HG03354 (cell line): ENCODE measurements around the gene UNC13A.
"Not testable (repeated sequence)": the region's sequence is repeated elsewhere in the genome, so short reads cannot be mapped to it uniquely, and the experiment has no call there.

ENCODE experiments used
- ATAC-seq: cut with Tn5 transposase; IDR thresholded peaks from one replicate; pipeline ENCODE4 v1.9.1; 2021; ENCODE audit warnings: mild to moderate bottlenecking; ENCODE audit not compliant: unreplicated experiment, poor library complexity, severe bottlenecking

UNC13A gene

GRCh38 chr19:17610384-17610783, 77.8 kb downstream of the UNC13A start:
- ATAC-seq: no peak

DNA sequence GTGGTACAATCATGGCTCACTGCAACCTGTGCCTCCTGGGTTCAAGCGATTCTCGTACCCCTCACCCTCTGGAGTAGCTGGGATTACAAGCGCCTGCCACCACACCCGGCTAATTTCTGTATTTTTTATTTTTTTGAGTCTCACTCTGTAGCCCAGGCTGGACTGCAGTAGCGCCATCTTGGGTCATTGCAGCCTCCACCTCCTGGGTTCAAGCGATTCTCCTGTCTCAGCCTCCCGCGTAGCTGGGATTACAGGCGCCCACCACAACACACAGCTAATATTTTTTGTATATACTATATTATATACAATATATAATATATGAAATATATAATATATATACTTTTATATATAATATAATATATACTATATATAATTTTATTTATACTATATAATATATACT, 80.2 kb downstream of the UNC13A start:
- ATAC-seq: no peak

DNA sequence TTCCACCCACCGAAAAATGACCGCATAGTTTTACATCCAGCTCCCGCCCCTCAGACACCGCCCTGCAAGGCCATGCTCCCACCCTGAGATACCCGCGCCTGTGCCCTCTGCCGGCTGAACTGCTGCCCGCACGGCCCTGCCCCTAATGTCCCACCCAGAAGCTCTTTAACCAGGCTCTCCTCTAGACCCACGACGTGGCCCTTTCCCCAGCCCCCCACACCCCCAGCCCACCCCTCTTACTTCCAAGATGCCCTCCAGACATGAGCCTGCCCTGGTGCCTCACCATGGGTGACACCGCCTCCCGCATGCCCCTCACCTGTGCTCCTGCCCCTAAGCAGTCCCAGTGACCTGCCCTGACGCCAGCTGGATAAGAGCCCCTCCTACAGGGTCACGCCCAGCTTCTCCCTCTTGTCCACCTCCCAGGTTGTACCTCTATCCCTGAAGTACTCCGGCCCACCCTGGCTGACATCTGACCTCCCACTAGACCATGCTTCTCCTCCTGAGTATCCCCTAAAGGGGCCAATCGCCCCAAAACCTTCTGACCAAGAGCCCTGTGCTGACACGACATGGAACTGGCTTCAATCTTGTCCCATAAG, 81.5 kb downstream of the UNC13A start:
- ATAC-seq: no peak

DNA sequence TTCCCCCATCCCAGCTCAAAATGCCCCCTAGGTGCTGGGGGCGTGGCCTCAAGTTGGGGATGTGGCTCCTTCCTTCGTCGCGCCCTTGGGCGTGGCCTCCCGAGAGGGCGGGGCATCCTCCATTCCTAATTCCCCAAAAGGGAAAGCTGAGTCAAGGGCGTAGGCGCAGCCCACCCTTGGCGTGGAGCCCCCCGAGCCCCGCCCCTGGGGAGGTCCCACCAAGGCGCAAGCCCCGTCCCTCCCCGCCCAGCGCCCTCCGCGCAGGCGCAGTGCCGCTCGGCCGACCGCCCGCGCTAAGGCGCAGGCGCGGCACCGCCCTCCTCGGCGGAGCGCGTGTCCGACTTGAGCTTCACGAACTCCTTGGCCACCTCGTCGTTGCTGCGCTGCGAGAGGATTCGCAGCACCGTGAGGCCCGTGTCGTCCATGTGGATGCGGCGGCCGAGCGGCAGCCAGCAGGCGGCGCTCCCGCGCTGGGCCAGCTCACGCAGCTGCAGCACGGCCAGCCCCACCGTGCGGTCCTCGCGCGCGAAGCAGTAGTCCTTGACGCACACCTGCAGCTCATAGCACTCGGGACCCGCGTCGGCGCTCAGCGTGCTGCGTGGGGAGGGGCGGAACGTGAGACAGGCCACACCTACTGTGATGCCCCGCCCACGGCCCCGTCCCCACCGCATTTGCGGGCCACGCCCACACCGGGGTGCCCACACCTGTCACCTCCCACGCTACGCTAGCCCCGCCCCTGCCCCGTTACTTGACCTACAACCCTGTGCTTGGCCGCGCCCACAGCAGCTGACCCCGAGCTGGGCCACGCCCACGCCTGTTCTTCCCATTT, 82.2 kb downstream of the UNC13A start:
- peak; percentile 76 for ATAC-seq

DNA sequence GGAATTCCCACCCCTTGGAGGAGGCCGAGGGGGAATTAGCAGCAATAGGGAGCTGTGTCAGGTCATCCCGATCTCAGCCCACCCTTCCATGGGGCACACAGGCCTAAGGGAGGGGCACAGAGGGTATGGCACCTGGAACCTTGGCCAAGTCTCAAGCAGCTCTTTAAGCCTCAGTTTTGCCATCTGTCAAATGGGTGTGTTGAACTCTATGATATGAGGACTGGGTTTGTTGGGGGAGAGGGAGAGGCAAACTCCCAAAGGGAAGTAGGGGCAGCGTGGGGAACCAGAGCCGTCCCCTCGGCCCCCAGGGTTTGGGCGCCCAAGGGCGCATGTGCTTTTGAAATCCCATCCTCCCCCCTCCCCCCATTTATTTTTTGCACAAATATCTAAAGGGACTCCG, 83.0 kb downstream of the UNC13A start:
- no peak for ATAC-seq

DNA sequence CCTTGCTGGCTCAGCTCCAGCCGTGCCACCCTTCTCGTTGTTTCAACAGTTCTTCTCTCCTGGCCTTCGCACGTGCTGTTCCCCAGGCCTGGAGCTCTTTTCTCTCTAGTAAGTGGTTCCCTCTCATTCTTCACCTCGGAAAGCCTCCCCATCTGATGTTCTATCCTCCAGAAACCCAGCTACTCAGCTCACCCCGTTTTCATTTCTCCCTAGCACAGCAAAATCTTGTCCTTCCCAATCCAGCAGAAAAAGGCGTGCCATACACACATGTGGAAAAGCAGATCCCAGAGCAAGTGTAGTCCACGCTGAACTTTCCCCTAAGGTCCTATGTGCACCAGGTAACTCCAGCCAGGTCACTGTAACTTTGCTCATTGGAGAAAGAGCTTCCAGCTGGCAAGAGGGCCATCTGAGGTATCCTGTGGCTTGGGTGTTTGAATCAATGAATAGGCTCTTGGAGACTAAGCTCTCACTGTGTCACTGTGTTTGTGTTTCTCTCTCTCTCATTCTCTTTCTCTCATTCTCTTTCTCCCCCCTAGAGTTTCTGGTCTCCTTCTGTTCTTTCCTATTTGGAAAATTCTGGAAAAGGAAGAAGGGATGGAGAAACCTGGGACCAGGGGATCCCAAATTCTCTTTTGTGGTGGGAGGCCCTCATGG, 83.7 kb downstream of the UNC13A start:
- no peak for ATAC-seq

- no peak for ATAC-seq
Observed at GRCh38 chr19:17602872-17603510, 85.2 kb downstream of the UNC13A start.

- no peak for ATAC-seq
Observed at GRCh38 chr19:17602217-17602616, 85.9 kb downstream of the UNC13A start.

DNA sequence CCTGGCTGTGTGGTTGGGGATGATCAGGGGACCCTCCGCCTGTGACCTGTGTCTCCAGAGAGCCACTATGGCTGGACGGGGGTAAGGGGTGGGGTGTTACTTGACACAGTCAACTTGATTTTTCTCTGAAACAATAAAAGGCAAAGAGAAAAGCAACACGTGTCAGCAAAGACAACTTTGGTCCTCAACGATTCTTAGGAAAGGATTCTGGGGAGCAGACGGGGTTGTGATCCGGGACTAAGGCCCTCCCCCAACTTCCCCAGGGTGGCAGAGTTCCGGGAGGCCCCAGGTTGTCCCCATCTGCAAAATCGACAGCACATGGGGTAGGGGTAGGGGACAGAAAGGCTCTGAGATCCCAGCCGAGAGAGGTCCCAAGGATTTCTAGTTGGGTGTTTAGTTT, 86.5 kb downstream of the UNC13A start:
- no peak for ATAC-seq

GRCh38 chr19:17599780-17600179, 88.4 kb downstream of the UNC13A start:
- no peak for ATAC-seq

DNA sequence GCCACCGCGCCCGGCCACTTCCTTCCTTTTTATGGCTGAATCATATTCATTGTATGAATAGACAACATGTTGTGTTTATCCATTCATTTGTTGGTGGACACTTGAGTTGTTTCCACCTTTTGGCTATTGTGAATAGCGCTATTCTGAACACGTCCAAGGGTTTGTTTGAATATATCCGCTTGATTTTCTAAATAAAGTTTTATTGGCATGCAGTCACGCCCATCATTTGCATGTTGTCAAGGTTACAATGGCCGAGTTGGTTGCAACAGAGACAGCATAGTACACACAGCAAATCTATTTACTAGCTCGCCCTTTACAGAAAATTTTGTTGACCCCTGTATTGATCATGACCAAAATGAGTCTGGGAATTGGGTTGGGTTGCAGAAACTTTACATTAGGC, 89.2 kb downstream of the UNC13A start:
- ATAC-seq: no peak

DNA sequence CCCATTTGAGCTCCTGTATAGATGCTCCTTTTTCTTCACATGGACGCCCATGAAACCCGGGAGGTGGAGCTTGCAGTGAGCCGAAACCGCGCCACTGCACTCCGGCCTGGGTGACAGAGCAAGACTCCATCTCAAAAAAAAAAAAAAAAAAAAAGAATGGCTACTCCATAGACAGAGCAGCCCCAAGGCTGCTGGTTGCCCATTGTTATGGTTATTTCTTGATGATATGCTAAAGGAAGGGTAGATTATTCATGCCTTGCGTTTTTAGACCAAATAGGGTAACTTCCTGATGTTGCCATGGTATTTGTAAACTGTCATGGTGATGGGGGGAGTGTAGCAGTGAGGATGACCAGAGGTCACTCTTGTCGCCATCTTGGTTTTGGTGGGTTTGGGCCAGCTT, 90.1 kb downstream of the UNC13A start:
- ATAC-seq: not testable (repeated sequence)

DNA sequence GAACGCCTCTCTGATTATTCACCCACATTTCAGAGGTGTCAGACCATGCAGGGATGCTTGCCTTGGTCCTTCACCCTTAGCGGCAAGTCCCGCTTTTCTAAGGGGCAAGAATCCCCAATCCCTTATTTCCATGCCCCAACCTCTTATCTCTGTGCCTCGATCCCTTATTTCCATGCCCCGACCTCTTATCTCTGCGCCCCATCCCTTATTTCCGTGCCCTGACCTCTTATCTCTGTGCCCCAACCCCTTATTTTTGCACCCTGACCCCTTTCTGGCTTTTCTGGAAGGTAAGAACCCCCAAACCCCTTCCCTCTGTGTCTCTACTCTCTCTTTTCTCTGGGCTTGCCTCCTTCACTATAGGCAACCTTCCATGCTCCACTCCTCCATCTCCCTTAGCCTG, 93.9 kb downstream of the UNC13A start:
- not testable (repeated sequence) for ATAC-seq

- ATAC-seq: no peak
Observed at GRCh38 chr19:17590866-17591265, 97.3 kb downstream of the UNC13A start.

DNA sequence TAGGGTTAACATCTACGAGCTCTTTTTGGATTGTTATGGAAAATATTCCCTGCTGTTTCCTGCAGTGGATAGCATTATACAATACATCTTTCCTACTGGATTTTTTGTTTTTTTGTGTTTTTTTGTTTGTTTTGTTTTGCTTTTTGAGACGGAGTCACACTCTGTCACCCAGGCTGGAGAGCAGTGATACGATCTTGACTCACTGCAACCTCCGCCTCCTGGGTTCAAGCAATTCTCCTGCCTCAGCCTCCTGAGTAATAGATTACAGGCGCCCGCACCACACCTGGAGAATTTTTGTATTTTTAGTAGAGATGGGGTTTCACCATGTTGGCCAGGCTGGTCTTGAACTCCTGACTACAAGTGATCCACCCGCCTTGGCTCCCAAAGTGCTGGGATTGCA, 102.8 kb downstream of the UNC13A start:
- not testable (repeated sequence) for ATAC-seq

GRCh38 chr19:17584132-17584531, 104.0 kb downstream of the UNC13A start:
- no peak for ATAC-seq

GRCh38 chr19:17582613-17583012, 105.5 kb downstream of the UNC13A start:
- ATAC-seq: no peak

DNA sequence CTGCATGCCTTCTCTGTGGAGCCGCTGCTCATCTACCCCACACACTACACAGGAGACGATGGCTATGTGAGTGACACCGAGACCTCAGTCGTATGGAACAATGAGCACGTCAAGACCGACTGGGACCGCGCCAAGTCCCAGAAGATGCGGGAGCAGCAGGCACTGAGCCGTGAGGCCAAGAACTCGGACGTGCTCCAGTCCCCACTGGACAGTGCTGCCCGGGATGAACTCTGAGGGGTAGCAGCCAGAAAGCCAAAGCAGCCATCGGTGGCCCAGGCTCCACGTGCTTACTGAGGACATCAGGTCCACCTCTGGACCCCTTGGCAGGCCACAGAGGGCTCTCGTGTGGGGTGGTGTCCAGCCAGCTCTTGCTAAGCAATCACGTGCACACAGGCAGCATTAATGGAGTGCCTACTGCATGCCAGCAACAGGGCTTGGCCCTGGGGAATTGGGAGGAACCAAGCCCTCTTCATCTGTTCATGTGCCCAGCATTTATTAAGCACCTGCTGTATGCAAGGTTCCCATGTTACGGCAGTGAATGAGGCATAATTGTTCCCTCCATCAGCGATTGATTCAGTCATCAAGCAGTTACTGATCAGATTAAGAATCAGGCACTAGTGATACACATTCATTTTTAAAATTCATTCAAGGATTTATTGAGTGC, 106.8 kb downstream of the UNC13A start:
- ATAC-seq: no peak

- no peak for ATAC-seq
Observed at GRCh38 chr19:17580470-17581144, 107.5 kb downstream of the UNC13A start.
